ENCODE results near the gene GADL1.

The GADL1 gene

GRCh38 chr3:30760040-30760695, 134.3 kb downstream of the GADL1 start:
- no peak for DNase-seq (ENCODE audit: low read depth)

DNA sequence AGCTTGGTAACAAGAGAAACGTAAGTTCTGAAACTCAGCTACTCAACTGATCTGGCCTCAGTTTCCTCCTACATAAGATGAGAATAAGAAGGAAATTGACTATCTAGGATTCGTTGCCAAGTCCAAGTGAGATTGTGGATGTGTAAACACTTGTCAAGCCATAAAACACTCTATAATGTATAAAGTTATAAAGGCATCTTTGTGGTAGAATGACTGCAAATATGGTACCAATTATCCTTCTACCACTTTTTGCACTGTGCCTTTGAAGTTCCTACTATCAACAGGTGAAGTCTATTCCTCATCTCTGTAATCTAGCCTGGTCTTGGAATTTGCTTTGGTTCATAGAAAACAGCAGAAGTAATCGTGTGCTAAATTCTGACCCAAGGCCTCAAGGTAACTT, 138.2 kb downstream of the GADL1 start:
- DNase-seq (ENCODE audit: low read depth) = no peak

GRCh38 chr3:30754426-30754825, 140.0 kb downstream of the GADL1 start:
- no peak for DNase-seq (ENCODE audit: low read depth)

- DNase-seq (ENCODE audit: low read depth) = no peak
These were observed 140.7 kb downstream of the GADL1 start for GRCh38 chr3:30753766-30754165.

DNA sequence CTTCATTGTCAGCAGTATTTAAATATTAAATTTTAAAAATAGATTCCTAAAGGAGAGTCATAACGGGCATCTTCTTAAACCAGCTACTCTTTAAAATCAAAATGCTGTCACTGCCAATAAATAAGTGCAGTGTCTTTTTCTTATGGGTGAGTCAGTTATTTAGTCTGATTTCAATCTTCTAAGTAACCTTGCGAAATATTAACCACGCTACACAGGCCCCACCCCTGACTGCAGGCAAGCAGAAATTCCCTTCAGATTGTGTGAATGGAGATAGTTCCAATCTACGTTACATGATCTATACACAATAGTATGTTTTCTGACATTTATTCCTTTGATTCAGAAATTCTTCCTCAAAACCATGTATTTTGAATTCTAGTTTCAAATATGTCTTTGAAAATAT, 141.5 kb downstream of the GADL1 start:
- peak; percentile 62 for DNase-seq (ENCODE audit: low read depth)

GRCh38 chr3:30752491-30752890, 142.0 kb downstream of the GADL1 start:
- no peak for DNase-seq (ENCODE audit: low read depth)

DNA sequence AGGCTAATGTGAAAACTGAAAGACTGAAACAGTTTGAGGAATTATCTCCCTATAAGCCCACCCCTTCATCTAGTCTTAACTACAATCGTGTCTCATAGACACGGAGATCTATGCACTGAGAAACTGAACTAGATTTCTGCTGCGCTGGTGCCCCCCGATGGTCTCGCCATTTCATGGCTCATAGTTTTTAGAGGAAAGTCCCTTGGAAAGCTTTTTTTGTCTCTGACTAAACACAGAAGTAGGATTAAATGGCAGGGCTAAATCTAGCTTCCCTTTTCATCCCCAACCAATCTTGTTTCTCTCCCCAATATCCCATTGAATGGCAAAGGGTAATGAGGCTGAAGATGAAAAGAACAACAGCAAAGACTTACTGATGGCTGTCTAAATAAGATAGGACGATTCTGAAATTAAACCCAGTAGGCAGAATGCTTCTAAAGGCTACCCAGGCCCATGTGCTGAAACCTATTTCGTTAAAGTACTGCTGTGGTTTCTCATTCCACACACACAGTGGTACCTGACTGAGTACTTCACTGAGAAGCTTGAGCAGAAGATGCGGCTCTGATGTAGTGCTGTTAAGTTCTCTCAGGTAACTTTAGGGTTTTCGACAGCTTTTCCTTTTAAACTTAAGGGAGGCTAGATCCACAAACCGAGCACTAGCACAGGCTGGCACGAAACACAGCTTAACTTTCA, 142.7 kb downstream of the GADL1 start:
- peak; percentile 10 for DNase-seq (ENCODE audit: low read depth)

- DNase-seq (ENCODE audit: low read depth) = no peak
These were observed 143.5 kb downstream of the GADL1 start for GRCh38 chr3:30750967-30751366.

DNA sequence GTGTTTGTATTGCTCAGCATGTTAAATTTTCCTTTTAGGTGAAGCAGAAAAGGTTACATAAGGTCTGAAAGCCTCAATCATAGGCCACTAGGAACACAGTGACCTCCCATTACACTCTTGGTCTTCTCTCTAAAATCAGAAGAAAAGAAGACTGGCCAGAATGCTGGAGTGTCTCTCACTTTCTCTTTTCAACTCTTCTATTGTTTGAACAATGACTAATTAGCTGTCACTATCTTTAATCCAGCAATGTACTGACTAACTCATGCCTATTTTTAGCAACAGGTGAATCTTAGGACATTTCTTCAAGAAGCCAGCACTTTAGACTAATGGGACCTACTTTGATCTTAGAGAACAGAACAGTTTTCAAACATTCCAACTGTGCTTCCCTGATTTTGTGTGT, 145.2 kb downstream of the GADL1 start:
- DNase-seq (ENCODE audit: low read depth) = no peak

GRCh38 chr3:30747771-30748281, 146.6 kb downstream of the GADL1 start:
- DNase-seq (ENCODE audit: low read depth) = peak; percentile 29

GRCh38 chr3:30743641-30744317, 150.7 kb downstream of the GADL1 start:
- no peak for DNase-seq (ENCODE audit: low read depth)

DNA sequence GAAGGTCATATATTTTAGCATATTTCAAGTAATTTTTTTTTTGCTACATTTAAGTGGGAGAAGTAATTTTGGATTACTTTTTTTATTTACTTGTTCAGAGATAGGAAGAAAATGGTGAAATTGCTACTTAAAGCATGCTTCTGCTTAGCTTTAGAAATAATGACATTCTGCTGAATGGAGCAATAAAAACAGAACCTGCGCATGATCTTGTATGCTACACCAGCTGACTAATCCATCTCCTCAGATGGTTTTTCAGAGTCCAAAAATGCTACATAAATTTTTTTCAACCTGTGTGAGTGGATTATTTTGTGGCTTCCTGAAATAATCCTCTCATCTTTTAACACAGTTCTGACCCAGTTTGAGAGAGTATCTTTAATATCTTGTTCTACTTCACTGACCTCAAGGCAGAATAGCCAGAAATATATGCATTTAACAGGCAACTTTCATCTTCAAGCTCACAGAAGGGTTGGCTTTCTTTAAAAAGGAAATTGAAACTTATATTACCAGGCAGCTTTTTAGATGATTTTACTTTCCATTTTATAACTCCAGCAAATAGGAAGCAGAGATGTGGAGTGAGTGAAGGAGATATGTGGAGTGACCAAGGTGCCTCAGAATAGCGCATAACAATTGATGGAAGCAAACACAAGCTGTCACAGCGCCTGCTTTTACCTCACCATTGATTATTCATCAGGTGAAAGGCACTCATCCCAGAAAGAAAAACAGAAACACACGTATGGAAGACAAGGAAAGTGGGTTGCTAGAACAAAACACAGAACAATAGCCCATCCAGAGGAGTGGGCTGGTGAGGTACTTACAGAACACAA, 151.5 kb downstream of the GADL1 start:
- no peak for DNase-seq (ENCODE audit: low read depth)

DNA sequence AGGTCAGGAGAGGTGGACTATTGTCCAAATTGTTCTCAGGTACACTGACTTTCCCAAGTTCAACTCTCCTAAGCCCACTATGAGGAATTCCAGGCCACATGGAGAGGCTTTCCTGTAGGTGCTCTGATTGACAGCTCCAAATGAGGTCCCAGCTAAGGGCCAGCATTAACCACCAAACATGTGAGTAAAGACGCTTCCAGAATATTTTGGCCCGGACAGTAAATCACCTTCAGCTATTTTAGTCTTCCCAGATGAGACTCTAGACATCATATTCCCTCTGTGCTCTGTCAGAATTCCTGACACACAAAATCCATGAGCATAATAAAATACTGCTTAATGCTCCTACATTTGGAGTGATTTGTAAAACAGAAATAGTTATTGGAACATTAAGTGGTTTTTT, 152.6 kb downstream of the GADL1 start:
- DNase-seq (ENCODE audit: low read depth) = no peak

DNA sequence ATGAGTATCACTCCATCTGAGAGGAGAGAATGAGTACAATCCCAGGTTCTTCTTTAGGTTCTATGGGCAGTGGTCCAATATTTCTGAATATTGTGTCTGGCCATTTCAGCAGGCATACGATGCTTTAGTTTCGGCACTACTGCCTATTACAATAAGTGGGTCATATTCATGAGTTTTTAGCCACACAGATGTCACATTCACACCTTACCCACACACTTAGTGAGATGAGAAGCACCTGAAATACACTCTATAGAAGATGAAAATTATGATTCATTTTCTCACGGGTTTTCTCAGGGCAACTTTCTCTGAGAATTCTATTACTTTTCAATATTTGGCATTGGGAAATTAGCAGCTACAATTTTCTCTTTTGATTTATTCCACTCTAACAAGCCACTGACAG, 155.9 kb downstream of the GADL1 start:
- no peak for DNase-seq (ENCODE audit: low read depth)

GRCh38 chr3:30737743-30738499, 156.5 kb downstream of the GADL1 start:
- no peak for DNase-seq (ENCODE audit: low read depth)

- no peak for DNase-seq (ENCODE audit: low read depth)
These were observed 160.8 kb downstream of the GADL1 start for GRCh38 chr3:30733696-30734095.

DNA sequence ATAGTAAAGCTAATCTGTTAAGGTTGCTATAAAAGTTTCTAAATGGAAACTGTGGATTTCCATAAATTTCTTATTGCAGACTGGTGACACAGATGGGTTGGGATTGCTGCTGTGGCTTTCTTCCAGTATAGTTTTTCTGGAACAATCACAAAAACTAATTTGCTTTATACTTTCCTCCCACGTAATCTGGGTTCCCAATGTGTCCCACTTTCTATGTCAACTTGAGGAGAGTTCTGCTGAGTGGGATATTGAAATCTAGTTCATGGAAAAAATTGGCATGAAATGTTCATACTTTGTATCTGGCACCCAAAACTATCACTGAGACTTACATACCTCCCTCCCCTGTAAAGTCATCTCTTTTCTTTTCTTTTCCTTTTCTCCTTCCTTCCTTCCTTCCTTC, 161.3 kb downstream of the GADL1 start:
- DNase-seq (ENCODE audit: low read depth) = no peak

GRCh38 chr3:30730967-30731366, 163.5 kb downstream of the GADL1 start:
- no peak for DNase-seq (ENCODE audit: low read depth)

DNA sequence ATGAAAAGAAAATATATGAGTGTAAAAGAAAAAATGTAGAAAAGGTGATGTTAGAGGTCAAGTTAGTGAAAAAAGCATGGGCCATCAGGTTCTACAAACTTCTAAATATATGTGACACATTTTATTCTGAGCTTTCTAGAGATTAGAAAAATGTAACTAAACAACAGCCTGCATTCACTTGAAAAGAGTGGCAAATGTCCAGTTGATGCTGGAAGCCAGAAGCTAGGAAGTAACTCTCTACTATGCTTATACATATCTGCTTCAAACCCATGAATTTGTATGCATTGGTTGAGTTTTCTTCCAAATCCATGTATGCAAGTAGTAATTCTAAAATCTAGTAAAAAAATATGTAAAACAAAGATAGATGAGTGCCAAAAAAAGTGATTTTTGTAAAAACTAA, 164.5 kb downstream of the GADL1 start:
- no peak for DNase-seq (ENCODE audit: low read depth)

DNA sequence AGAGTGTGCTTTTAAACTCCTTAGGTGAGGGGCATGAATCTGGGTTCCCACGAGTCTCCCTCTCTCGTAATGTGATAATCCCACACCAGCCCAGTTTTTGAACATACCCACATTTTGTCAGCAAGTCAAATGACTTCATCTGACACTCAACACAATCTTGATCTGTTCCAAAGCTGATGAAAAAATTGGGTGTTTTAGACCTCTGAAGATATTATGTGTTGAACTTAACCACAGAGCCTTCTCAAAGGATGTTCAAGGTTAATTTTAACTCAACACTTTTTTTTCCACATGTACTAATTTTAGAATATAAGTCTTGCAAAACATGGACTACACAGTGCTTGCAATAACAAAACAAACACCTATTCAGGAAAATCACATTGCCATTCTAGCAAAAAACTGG, 164.9 kb downstream of the GADL1 start:
- no peak for DNase-seq (ENCODE audit: low read depth)

- DNase-seq (ENCODE audit: low read depth) = no peak
These were observed 166.3 kb downstream of the GADL1 start for GRCh38 chr3:30728143-30728542.

DNA sequence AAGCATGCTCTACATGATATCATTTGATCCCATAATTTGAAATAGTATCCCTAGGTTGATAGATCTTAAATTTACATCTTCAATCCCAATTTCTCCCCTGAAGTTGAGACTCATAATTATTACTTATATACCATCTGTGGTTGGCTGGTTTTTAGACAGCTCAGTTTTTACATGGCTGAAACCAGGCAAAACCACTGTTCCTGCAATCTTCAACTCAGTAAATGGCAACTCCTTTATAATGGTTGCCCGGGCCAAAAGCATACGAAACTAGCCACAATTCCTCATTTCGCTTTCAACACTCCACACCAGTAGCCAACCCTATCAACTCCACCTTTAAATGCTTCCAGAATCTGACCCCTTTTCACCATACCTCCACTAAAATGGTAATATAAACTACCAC, 169.6 kb downstream of the GADL1 start:
- no peak for DNase-seq (ENCODE audit: low read depth)

Data from fibroblast of gingiva (primary cell).